Measurements from ENCODE around the gene NFASC. TPM values are rescaled to one million over a fixed set of nuclear protein-coding genes. Genes with fewer than 3 reads are reported as not detected.

The NFASC gene
- total RNA-seq, 4 donors from 2014 or later: 12.7 to 41.7 (median 19.2) TPM

- H3K4me1 ChIP-seq: no peaks in the 10 kb centered on the region
- H3K9me3 ChIP-seq: no peaks in the 10 kb centered on the region
- no peaks in the 10 kb centered on the region for H3K36me3 ChIP-seq
- TF ChIP-seq EP300 (IDR thresholded peaks at IDR 0.05) (no peak), POLR2A (IDR thresholded peaks at IDR 0.05) (no peak), POLR2AphosphoS5 (IDR thresholded peaks at IDR 0.05) (no peak), CTCF (IDR thresholded peaks at IDR 0.05) (no peak)
- no peak overlapping the region for H3K4me3 ChIP-seq
- H3K27ac ChIP-seq: no peak overlapping the region
- DNase-seq (ENCODE audit: low spot score in 2 of 2): no peak
- peaks cover 10% of the 10 kb centered on the region for H3K27me3 ChIP-seq
These were observed 27.8 kb upstream of the NFASC start for GRCh38 chr1:204842892-204843291.

GRCh38 chr1:204846546-204846945 lies 24.1 kb upstream of the NFASC start:
- Histone ChIP-seq H3K27ac (no peak overlapping the region), H3K4me1 (no peaks in the 10 kb centered on the region), H3K27me3 (peaks cover 10% of the 10 kb centered on the region), H3K9me3 (no peaks in the 10 kb centered on the region), H3K4me3 (no peak overlapping the region), H3K36me3 (no peaks in the 10 kb centered on the region)
- no peak for TF ChIP-seq POLR2A (IDR thresholded peaks at IDR 0.05)
- TF ChIP-seq POLR2AphosphoS5 (IDR thresholded peaks at IDR 0.05): no peak
- TF ChIP-seq EP300 (IDR thresholded peaks at IDR 0.05): no peak
- TF ChIP-seq CTCF (IDR thresholded peaks at IDR 0.05): no peak
- 80% methylated on average over 1 of the region's 3 CpGs for WGBS
- no peak for DNase-seq (ENCODE audit: low spot score in 2 of 2)

- WGBS: 72% methylated on average over 5 of the region's 5 CpGs
- TF ChIP-seq CTCF (IDR thresholded peaks at IDR 0.05): no peak
- TF ChIP-seq EP300 (IDR thresholded peaks at IDR 0.05): no peak
These were observed 22.1 kb upstream of the NFASC start for GRCh38 chr1:204848579-204848978.

GRCh38 chr1:204852854-204853253 lies 17.8 kb upstream of the NFASC start:
- Histone ChIP-seq H3K27ac (no peak overlapping the region), H3K9me3 (no peaks in the 10 kb centered on the region), H3K4me3 (no peak overlapping the region), H3K36me3 (no peaks in the 10 kb centered on the region), H3K27me3 (peaks cover 18% of the 10 kb centered on the region), H3K4me1 (no peaks in the 10 kb centered on the region)
- no peak for DNase-seq (ENCODE audit: low spot score in 2 of 2)
- TF ChIP-seq CTCF (IDR thresholded peaks at IDR 0.05) (no peak), POLR2AphosphoS5 (IDR thresholded peaks at IDR 0.05) (no peak), EP300 (IDR thresholded peaks at IDR 0.05) (no peak), POLR2A (IDR thresholded peaks at IDR 0.05) (no peak)
- 93% methylated on average over 2 of the region's 2 CpGs for WGBS

More at GRCh38 chr1:204848579-204848978, 22.1 kb upstream of the NFASC start:
- Histone ChIP-seq H3K9me3 (no peaks in the 10 kb centered on the region), H3K27ac (no peak overlapping the region), H3K4me1 (no peaks in the 10 kb centered on the region), H3K36me3 (no peaks in the 10 kb centered on the region), H3K4me3 (no peak overlapping the region), H3K27me3 (peaks cover 10% of the 10 kb centered on the region)
- DNase-seq (ENCODE audit: low spot score in 2 of 2): no peak

GRCh38 chr1:204853436-204853835 lies 17.2 kb upstream of the NFASC start:
- Histone ChIP-seq H3K27me3 (peaks cover 19% of the 10 kb centered on the region), H3K4me3 (no peak overlapping the region), H3K27ac (no peak overlapping the region), H3K4me1 (no peaks in the 10 kb centered on the region), H3K9me3 (no peaks in the 10 kb centered on the region), H3K36me3 (no peaks in the 10 kb centered on the region)
- TF ChIP-seq EP300 (IDR thresholded peaks at IDR 0.05) (no peak), POLR2AphosphoS5 (IDR thresholded peaks at IDR 0.05) (no peak), POLR2A (IDR thresholded peaks at IDR 0.05) (no peak), CTCF (IDR thresholded peaks at IDR 0.05) (no peak)
- no peak for DNase-seq (ENCODE audit: low spot score in 2 of 2)
- WGBS: 90% methylated on average over 1 of the region's 1 CpG

Measured in suprapubic skin (tissue), 4 donors.